GM12878 (cell line): ENCODE data around the gene SHMT1. TPM values are rescaled to one million over a fixed set of nuclear protein-coding genes. Genes with fewer than 3 reads are reported as not detected.

Experiments used
- CHD2 ChIP-seq: IDR thresholded peaks from 2 replicates; pipeline ENCODE4 v1.6.1; 2011; ENCODE audit warnings: low read depth, low read length, improper control_type of control experiment, borderline replicate concordance
- ETV6 ChIP-seq, 2 experiments: fragments of 450-650 bp in 1 of 2; IDR thresholded peaks in 1 of 2; conservative IDR thresholded peaks in 1 of 2; 2 replicates each; pipeline ENCODE4 v1.6.1; 2014; ENCODE audit warnings: antibody characterized with exemption in 1 of 2, borderline replicate concordance in 1 of 2, low read depth in 1 of 2, mild to moderate bottlenecking in 1 of 2, moderate library complexity in 1 of 2
- FOS ChIP-seq: IDR thresholded peaks from 3 replicates; pipeline ENCODE4 v1.6.1; 2011; ENCODE audit warnings: borderline replicate concordance; ENCODE audit not compliant: insufficient read length; ENCODE audit errors: extremely low read depth
- HDGF ChIP-seq: fragments of 450-650 bp; IDR thresholded peaks from 2 replicates; pipeline ENCODE4 v1.6.1; 2016; ENCODE audit warnings: antibody characterized with exemption
- MYC ChIP-seq: IDR thresholded peaks from 2 replicates; pipeline ENCODE4 v1.6.1; 2011; ENCODE audit warnings: mild to moderate bottlenecking, low read length, moderate library complexity, inconsistent platforms; ENCODE audit not compliant: insufficient read depth, insufficient replicate concordance, insufficient read length, severe bottlenecking
- PAX8 ChIP-seq: fragments of 450-650 bp; IDR thresholded peaks from 2 replicates; pipeline ENCODE4 v1.6.1; 2017; ENCODE audit warnings: mild to moderate bottlenecking, moderate library complexity
- POLR2A ChIP-seq: IDR thresholded peaks from 2 replicates; pipeline ENCODE4 v1.6.1; 2011; ENCODE audit warnings: low read depth, mild to moderate bottlenecking, low read length
- SMARCA5 ChIP-seq: fragments of 450-650 bp; IDR thresholded peaks from 2 replicates; pipeline ENCODE4 v1.6.1; 2017; ENCODE audit warnings: mild to moderate bottlenecking
- TCF12 ChIP-seq: IDR thresholded peaks from 2 replicates; pipeline ENCODE4 v1.6.1; 2011; ENCODE audit warnings: low read depth, mild to moderate bottlenecking, low read length
- polyA plus RNA-seq, 11 experiments: library from polyadenylated mRNA; depleted of rRNA in 4 of 11; unstranded in 6 of 11; stranded (reverse) in 5 of 11; fragments of >200 nt; fragmentation: Nextera tagmentation in 4 of 11; fragmentation: Illumina TruSeq in 1 of 11; extraction: Ambion mirVana in 4 of 11; extraction: Trizol in 1 of 11; gene quantifications; 1 replicate in 1 of 11; 2 replicates in 10 of 11; pipeline versions ENCODE4 v1.2.1 to v1.2.3, GENCODE V29; 2011 to 2016; ENCODE audit warnings: inconsistent platforms in 2 of 11, missing spikeins in 2 of 11, low read depth in 1 of 11
- total RNA-seq, 4 experiments: library from RNA; depleted of rRNA in 3 of 4; stranded (reverse); fragments of >200 nt in 3 of 4; fragmentation: Illumina TruSeq in 1 of 4; extraction: Trizol in 1 of 4; gene quantifications; 2 replicates each; pipeline versions ENCODE4 v1.2.1 to v1.2.3, GENCODE V29; 2013 to 2021
- TF ChIP-seq, protein P1 (sequence below): fragments of 450-650 bp; conservative IDR thresholded peaks from 2 replicates; pipeline ENCODE4 v1.6.1; 2017; ENCODE audit warnings: mild to moderate bottlenecking, moderate library complexity
- TF ChIP-seq, protein P2 (sequence below): fragments of 450-650 bp; IDR thresholded peaks from 2 replicates; pipeline ENCODE4 v1.6.1; 2017; ENCODE audit warnings: mild to moderate bottlenecking, low read depth, inconsistent platforms; ENCODE audit not compliant: poor library complexity, severe bottlenecking
- TF ChIP-seq, protein P3 (sequence below): fragments of 450-650 bp; IDR thresholded peaks from 2 replicates; pipeline ENCODE4 v1.6.1; 2014; ENCODE audit warnings: mild to moderate bottlenecking
- TF ChIP-seq, protein P4 (sequence below): IDR thresholded peaks from 2 replicates; pipeline ENCODE4 v1.6.1; 2012; ENCODE audit warnings: low read depth, low read length, improper control_type of control experiment
- TF ChIP-seq, protein P5 (sequence below): IDR thresholded peaks from 2 replicates; pipeline ENCODE4 v1.6.1; 2012; ENCODE audit warnings: improper control_type of control experiment, low read depth, low read length; ENCODE audit not compliant: insufficient replicate concordance

SHMT1 gene
- total and polyA plus RNA-seq, 10 of the 15 experiments (the other 5 are each of a cell fraction or from before 2014, with no cell fraction given), result 5.2 to 60.1 (median 34.6) TPM

DNA sequence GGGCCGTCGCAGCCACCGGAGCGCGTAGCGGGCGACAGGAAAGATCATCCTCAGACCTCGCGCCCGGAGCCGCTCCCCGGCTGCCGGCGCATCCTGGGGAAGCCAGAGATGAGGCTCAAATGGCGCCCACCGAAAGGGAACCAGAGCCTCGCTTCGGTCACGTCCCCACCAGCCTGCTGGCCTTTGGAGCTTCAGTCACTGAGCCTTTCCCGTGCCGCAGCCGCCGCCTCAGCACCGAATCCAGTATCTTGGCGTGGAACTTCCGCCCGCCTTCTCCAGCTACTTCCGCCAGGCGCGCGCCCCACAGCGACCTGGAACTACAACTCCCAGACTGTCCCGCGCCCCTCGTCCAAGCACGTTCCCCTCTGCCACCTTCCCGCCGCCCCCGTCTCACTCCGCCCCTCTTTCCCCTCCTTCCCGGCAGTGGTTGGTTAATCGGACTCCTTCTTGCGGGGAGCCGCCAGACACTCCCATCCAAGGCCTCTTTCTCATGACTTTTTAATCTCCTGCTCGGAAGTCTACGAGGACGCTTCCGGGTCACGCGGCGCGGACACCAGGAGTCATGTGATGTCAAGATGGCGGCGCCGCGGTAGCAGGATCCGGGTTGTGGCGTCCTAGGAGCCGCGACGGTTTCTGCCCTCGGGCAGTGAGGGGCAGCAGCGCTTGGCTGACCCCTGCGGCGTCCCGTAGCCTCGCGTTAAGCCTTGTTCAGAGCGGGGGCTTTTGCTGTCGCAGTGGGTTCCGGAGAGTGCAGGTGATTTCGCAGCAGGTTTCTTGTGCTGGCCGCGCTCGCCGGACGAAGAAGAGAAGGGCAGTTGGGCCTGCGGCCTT is 48.4 kb downstream of the SHMT1 start, which contains the start of the genes SMCR8 and TOP3A (continued):
- peak; percentile 45 for TF ChIP-seq FOS
- peak; percentile 15; the same call in 1 of the 2 replicates for TF ChIP-seq TCF12
- TF ChIP-seq CHD2, result peak; percentile 12; the same call in 1 of the 2 replicates
- TF ChIP-seq, protein P1, sequence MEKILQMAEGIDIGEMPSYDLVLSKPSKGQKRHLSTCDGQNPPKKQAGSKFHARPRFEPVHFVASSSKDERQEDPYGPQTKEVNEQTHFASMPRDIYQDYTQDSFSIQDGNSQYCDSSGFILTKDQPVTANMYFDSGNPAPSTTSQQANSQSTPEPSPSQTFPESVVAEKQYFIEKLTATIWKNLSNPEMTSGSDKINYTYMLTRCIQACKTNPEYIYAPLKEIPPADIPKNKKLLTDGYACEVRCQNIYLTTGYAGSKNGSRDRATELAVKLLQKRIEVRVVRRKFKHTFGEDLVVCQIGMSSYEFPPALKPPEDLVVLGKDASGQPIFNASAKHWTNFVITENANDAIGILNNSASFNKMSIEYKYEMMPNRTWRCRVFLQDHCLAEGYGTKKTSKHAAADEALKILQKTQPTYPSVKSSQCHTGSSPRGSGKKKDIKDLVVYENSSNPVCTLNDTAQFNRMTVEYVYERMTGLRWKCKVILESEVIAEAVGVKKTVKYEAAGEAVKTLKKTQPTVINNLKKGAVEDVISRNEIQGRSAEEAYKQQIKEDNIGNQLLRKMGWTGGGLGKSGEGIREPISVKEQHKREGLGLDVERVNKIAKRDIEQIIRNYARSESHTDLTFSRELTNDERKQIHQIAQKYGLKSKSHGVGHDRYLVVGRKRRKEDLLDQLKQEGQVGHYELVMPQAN, result peak; percentile 92
- peak in 1 of 2 experiments; percentile 53; a peak in 2 of 4 replicates for TF ChIP-seq ETV6 (conservative IDR thresholded peaks at IDR 0.05 in 1 of 2, IDR thresholded peaks at IDR 0.05 in 1 of 2; ENCODE audit: borderline replicate concordance in 1 of 2, low read depth in 1 of 2)
- TF ChIP-seq, protein P2, sequence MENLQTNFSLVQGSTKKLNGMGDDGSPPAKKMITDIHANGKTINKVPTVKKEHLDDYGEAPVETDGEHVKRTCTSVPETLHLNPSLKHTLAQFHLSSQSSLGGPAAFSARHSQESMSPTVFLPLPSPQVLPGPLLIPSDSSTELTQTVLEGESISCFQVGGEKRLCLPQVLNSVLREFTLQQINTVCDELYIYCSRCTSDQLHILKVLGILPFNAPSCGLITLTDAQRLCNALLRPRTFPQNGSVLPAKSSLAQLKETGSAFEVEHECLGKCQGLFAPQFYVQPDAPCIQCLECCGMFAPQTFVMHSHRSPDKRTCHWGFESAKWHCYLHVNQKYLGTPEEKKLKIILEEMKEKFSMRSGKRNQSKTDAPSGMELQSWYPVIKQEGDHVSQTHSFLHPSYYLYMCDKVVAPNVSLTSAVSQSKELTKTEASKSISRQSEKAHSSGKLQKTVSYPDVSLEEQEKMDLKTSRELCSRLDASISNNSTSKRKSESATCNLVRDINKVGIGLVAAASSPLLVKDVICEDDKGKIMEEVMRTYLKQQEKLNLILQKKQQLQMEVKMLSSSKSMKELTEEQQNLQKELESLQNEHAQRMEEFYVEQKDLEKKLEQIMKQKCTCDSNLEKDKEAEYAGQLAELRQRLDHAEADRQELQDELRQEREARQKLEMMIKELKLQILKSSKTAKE, result no peak
- peak; percentile 72 for TF ChIP-seq MYC
- no peak; the same call in 1 of the 2 replicates for TF ChIP-seq SMARCA5
- TF ChIP-seq, protein P3, sequence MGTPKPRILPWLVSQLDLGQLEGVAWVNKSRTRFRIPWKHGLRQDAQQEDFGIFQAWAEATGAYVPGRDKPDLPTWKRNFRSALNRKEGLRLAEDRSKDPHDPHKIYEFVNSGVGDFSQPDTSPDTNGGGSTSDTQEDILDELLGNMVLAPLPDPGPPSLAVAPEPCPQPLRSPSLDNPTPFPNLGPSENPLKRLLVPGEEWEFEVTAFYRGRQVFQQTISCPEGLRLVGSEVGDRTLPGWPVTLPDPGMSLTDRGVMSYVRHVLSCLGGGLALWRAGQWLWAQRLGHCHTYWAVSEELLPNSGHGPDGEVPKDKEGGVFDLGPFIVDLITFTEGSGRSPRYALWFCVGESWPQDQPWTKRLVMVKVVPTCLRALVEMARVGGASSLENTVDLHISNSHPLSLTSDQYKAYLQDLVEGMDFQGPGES, result 0 out of 2 replicates have a peak, but pooled peaks have one; percentile 37
- TF ChIP-seq, protein P4, sequence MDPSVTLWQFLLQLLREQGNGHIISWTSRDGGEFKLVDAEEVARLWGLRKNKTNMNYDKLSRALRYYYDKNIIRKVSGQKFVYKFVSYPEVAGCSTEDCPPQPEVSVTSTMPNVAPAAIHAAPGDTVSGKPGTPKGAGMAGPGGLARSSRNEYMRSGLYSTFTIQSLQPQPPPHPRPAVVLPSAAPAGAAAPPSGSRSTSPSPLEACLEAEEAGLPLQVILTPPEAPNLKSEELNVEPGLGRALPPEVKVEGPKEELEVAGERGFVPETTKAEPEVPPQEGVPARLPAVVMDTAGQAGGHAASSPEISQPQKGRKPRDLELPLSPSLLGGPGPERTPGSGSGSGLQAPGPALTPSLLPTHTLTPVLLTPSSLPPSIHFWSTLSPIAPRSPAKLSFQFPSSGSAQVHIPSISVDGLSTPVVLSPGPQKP, result 0 out of 2 replicates have a peak, but pooled peaks have one; percentile 18
- no peak for TF ChIP-seq PAX8
- peak; percentile 79 for TF ChIP-seq POLR2A
- TF ChIP-seq, protein P5, sequence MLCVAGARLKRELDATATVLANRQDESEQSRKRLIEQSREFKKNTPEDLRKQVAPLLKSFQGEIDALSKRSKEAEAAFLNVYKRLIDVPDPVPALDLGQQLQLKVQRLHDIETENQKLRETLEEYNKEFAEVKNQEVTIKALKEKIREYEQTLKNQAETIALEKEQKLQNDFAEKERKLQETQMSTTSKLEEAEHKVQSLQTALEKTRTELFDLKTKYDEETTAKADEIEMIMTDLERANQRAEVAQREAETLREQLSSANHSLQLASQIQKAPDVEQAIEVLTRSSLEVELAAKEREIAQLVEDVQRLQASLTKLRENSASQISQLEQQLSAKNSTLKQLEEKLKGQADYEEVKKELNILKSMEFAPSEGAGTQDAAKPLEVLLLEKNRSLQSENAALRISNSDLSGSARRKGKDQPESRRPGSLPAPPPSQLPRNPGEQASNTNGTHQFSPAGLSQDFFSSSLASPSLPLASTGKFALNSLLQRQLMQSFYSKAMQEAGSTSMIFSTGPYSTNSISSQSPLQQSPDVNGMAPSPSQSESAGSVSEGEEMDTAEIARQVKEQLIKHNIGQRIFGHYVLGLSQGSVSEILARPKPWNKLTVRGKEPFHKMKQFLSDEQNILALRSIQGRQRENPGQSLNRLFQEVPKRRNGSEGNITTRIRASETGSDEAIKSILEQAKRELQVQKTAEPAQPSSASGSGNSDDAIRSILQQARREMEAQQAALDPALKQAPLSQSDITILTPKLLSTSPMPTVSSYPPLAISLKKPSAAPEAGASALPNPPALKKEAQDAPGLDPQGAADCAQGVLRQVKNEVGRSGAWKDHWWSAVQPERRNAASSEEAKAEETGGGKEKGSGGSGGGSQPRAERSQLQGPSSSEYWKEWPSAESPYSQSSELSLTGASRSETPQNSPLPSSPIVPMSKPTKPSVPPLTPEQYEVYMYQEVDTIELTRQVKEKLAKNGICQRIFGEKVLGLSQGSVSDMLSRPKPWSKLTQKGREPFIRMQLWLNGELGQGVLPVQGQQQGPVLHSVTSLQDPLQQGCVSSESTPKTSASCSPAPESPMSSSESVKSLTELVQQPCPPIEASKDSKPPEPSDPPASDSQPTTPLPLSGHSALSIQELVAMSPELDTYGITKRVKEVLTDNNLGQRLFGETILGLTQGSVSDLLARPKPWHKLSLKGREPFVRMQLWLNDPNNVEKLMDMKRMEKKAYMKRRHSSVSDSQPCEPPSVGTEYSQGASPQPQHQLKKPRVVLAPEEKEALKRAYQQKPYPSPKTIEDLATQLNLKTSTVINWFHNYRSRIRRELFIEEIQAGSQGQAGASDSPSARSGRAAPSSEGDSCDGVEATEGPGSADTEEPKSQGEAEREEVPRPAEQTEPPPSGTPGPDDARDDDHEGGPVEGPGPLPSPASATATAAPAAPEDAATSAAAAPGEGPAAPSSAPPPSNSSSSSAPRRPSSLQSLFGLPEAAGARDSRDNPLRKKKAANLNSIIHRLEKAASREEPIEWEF, result no peak
- peak; percentile 90; the same call in 1 of the 2 replicates for TF ChIP-seq HDGF
